GM12878 (cell line): ENCODE measurements around the gene SPATA32. TPM values are rescaled to one million over a fixed set of nuclear protein-coding genes. Genes with fewer than 3 reads are reported as not detected.
A peak's percentile ranks its signal among the peaks of the same experiment; 100 is the strongest.

Experiments used
- ATAC-seq: fragments of 200-7000 bp; cut with Tn5 transposase; 3 replicates; pipeline ENCODE4 v1.9.1; 2020; ENCODE audit warnings: mild to moderate bottlenecking, moderate library complexity
- BruUV-seq: library from RNA; stranded (reverse); fragments of 400-500 nt; replicated peaks from 2 replicates; lab custom pipeline; 2021; lab: Mats Ljungman, UMichigan
- CTCF ChIA-PET: fragments of 300-600 bp; sonication (Branson Sonifier 250); formaldehyde crosslinking; extraction: SDS; loops from one replicate; lab custom pipeline; 2021; ENCODE audit warnings: inconsistent platforms; lab: Yijun Ruan, JAX
- POLR2A ChIA-PET: fragments of 350-600 bp; formaldehyde crosslinking; extraction: SDS; loops from one replicate; lab custom pipeline; 2021; ENCODE audit warnings: inconsistent platforms; lab: Charles Lee
- RAD21 ChIA-PET: fragments of 300-600 bp; sonication (Branson Sonifier 250); formaldehyde crosslinking; loops from one replicate; lab custom pipeline; 2023; ENCODE audit warnings: antibody characterized with exemption; ENCODE audit not compliant: unreplicated experiment; lab: Charles Lee
- SMC1A ChIA-PET: fragments of 300-600 bp; sonication (Branson Sonifier 250); formaldehyde crosslinking; loops from one replicate; lab custom pipeline; 2023; ENCODE audit not compliant: unreplicated experiment, uncharacterized antibody; lab: Charles Lee
- DNase-seq: peaks from one replicate; pipeline ENCODE4 v3.0.0-alpha.2; 2011; ENCODE audit warnings: low read depth, low spot score
- FAIRE-seq: peaks from 3 replicates; lab custom pipeline; 2011; peaks lifted over from hg19 to GRCh38; lab: Jason Lieb, UNC
- H2AFZ ChIP-seq: 2 replicates; pipeline ENCODE4 v1.6.0; 2011; ENCODE audit warnings: low read depth, low read length, control low read depth; ENCODE audit not compliant: control insufficient read depth
- H3K27ac ChIP-seq: 2 replicates; pipeline ENCODE4 v1.5.1; 2011; ENCODE audit warnings: control low read depth; ENCODE audit not compliant: control insufficient read depth, insufficient read depth
- H3K27me3 ChIP-seq, 2 experiments: replicated peaks in 1 of 2; 2 replicates each; pipeline versions ENCODE4 v1.6.0 to v1.6.1; 2011; ENCODE audit warnings: low read length in 1 of 2; ENCODE audit not compliant: control insufficient read depth in 2 of 2, insufficient read depth in 2 of 2
- H3K36me3 ChIP-seq, 2 experiments: 2 replicates each; pipeline ENCODE4 v1.5.1; 2011; ENCODE audit warnings: low read length in 1 of 2; ENCODE audit not compliant: control insufficient read depth in 2 of 2, insufficient read depth in 2 of 2
- H3K4me1 ChIP-seq: 2 replicates; pipeline ENCODE4 v1.6.1; 2011; ENCODE audit warnings: mild to moderate bottlenecking, low read length, moderate library complexity, mixed read lengths; ENCODE audit not compliant: control insufficient read depth, insufficient read depth
- H3K4me2 ChIP-seq: 2 replicates; pipeline ENCODE4 v1.6.0; 2011; ENCODE audit warnings: control low read depth; ENCODE audit not compliant: control insufficient read depth, insufficient read depth
- H3K4me3 ChIP-seq: fragments of 200-600 bp; sonication (generic); 2 replicates; pipeline ENCODE4 v1.5.1; 2016
- H3K79me2 ChIP-seq: 2 replicates; pipeline ENCODE4 v1.6.0; 2011; ENCODE audit warnings: low read length; ENCODE audit not compliant: control insufficient read depth, insufficient read depth
- H3K9ac ChIP-seq: 2 replicates; pipeline ENCODE4 v1.8.0; 2011; ENCODE audit warnings: low read length, control low read depth, mixed read lengths; ENCODE audit not compliant: control insufficient read depth, insufficient read depth
- H3K9me3 ChIP-seq: replicated peaks from 3 replicates; pipeline ENCODE4 v1.5.1; 2011; ENCODE audit warnings: mild to moderate bottlenecking, low read length; ENCODE audit not compliant: control insufficient read depth, insufficient read depth
- H4K20me1 ChIP-seq: 2 replicates; pipeline ENCODE4 v1.6.0; 2011; ENCODE audit not compliant: control insufficient read depth, insufficient read depth
- BACH1 ChIP-seq: fragments of 450-650 bp; IDR thresholded peaks from 2 replicates; pipeline ENCODE4 v1.6.1; 2017; ENCODE audit warnings: mild to moderate bottlenecking, borderline replicate concordance
- BCL11A ChIP-seq: IDR thresholded peaks from 2 replicates; pipeline ENCODE4 v1.6.1; 2011; ENCODE audit warnings: low read depth, low read length
- CBFB ChIP-seq: IDR thresholded peaks from 2 replicates; pipeline ENCODE4 v1.6.1; 2016; ENCODE audit warnings: antibody characterized with exemption, low read depth
- CEBPZ ChIP-seq: fragments of 150-350 bp; IDR thresholded peaks from 2 replicates; pipeline ENCODE4 v1.6.1; 2016; ENCODE audit warnings: low read depth, low read length
- CHD1 ChIP-seq: IDR thresholded peaks from 2 replicates; pipeline ENCODE4 v1.6.1; 2012; ENCODE audit warnings: low read depth, low read length, improper control_type of control experiment
- CREB1 ChIP-seq: IDR thresholded peaks from 2 replicates; pipeline ENCODE4 v1.6.1; 2012; ENCODE audit warnings: low read depth, mild to moderate bottlenecking, inconsistent platforms
- HDGF ChIP-seq: fragments of 450-650 bp; IDR thresholded peaks from 2 replicates; pipeline ENCODE4 v1.6.1; 2016; ENCODE audit warnings: antibody characterized with exemption
- PML ChIP-seq: IDR thresholded peaks from 2 replicates; pipeline ENCODE4 v1.6.1; 2012; ENCODE audit warnings: low read length, inconsistent platforms
- SMC3 ChIP-seq: IDR thresholded peaks from 2 replicates; pipeline ENCODE4 v1.6.1; 2011; ENCODE audit warnings: low read length, improper control_type of control experiment, borderline replicate concordance
- TAF1 ChIP-seq: IDR thresholded peaks from 2 replicates; pipeline ENCODE4 v1.6.1; 2011; ENCODE audit warnings: mild to moderate bottlenecking, low read depth, low read length, borderline replicate concordance
- TCF3 ChIP-seq: IDR thresholded peaks from 2 replicates; pipeline ENCODE4 v1.6.1; 2012; ENCODE audit warnings: low read depth, mild to moderate bottlenecking, low read length, borderline replicate concordance; ENCODE audit not compliant: insufficient read depth
- WGBS: methylation state at CpG from one replicate; pipeline ENCODE4 v1.1.6; 2016; ENCODE audit warnings: low lambda C conversion rate; ENCODE audit not compliant: insufficient replicate concordance, insufficient coverage; ENCODE audit errors: missing lambda C conversion rate; 5-methylcytosine and 5-hydroxymethylcytosine counted together
- in situ Hi-C: fragments of 300-500 bp; cut with MboI; formaldehyde crosslinking; loops from 9 replicates; pipeline ENCODE4 v1.14.3; 2018; ENCODE audit warnings: mixed read lengths
- intact Hi-C: fragments of 100-400 bp; cut with micrococcal nuclease; formaldehyde crosslinking; loops from one replicate; pipeline ENCODE4 v1.14.2; 2022; ENCODE audit not compliant: unreplicated experiment
- polyA plus RNA-seq, 11 experiments: library from polyadenylated mRNA; depleted of rRNA in 4 of 11; unstranded in 6 of 11; stranded (reverse) in 5 of 11; fragments of >200 nt; fragmentation: Nextera tagmentation in 4 of 11; fragmentation: Illumina TruSeq in 1 of 11; extraction: Ambion mirVana in 4 of 11; extraction: Trizol in 1 of 11; gene quantifications; 1 replicate in 1 of 11; 2 replicates in 10 of 11; pipeline versions ENCODE4 v1.2.1 to v1.2.3, GENCODE V29; 2011 to 2016; ENCODE audit warnings: inconsistent platforms in 2 of 11, missing spikeins in 2 of 11, low read depth in 1 of 11
- total RNA-seq, 4 experiments: library from RNA; depleted of rRNA in 3 of 4; stranded (reverse); fragments of >200 nt in 3 of 4; fragmentation: Illumina TruSeq in 1 of 4; extraction: Trizol in 1 of 4; gene quantifications; 2 replicates each; pipeline versions ENCODE4 v1.2.1 to v1.2.3, GENCODE V29; 2013 to 2021
- TF ChIP-seq, protein P1 (sequence below): IDR thresholded peaks from 2 replicates; pipeline ENCODE4 v1.6.1; 2011; ENCODE audit warnings: low read depth, mild to moderate bottlenecking, low read length, moderate library complexity, borderline replicate concordance; ENCODE audit errors: extremely low read depth

SPATA32 gene
- total and polyA plus RNA-seq, 10 of the 15 experiments (the other 5 are each of a cell fraction or from before 2014, with no cell fraction given) = 0.03 to 0.35 (median 0.11) TPM; not detected in 3

- POLR2A ChIA-PET = interaction anchor here (1.1 to 11.6 kb wide), 4 partner anchors 9 to 59 kb away, joined by 3 to 203 read pairs (median 7); partner anchors contain the start of gene MAP3K14
These were observed 36.8 kb upstream of the SPATA32 start for GRCh38 chr17:45298546-45299285.

DNA sequence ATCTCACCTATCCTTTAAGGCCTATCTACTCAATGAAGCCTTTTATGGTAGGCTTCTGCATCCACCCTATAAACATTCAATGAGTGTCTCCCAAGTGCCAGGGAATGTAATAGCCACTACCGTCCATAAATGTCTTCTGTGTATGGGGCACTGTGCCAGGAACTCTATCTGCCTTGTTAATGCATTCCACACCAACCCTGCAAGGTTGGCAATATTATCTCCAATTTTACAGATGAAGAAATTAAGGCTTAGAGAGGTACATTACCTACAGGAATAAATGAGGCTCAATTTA lies 34.9 kb upstream of the SPATA32 start:
- FAIRE-seq (no peak), ATAC-seq (no peak), DNase-seq (no peak)
- peaks cover 91% of the 10 kb centered on the region for H3K4me1 ChIP-seq
- peak overlapping the region; percentile 24; the same call in 1 of the 2 replicates for H3K4me3 ChIP-seq
- no TSS peak for BruUV-seq
- H2AFZ ChIP-seq = no peak overlapping the region
- H3K36me3 ChIP-seq = peaks cover 11 to 18% of the 10 kb centered on the region in 2 experiments
- in situ Hi-C loops (no loop called here), intact Hi-C loops (no loop called here)
- no peaks in the 10 kb centered on the region for H3K27me3 ChIP-seq
- 74% methylated on average over 1 of the region's 1 CpG for WGBS
- RAD21 ChIA-PET = interaction anchor here (1.8 to 5.7 kb wide), 4 partner anchors 15 to 61 kb away, joined by 11 to 44 read pairs (median 28); partner anchors contain the start of gene MAP3K14
- peak overlapping the region; percentile 78 for H3K27ac ChIP-seq
- H3K79me2 ChIP-seq = peaks cover 94% of the 10 kb centered on the region
- CTCF ChIA-PET = interaction anchor here (1.4 to 5.3 kb wide), 5 partner anchors 15 to 88 kb away, joined by 3 to 38 read pairs (median 24); partner anchors contain the start of gene MAP3K14
- no peaks in the 10 kb centered on the region for H4K20me1 ChIP-seq
- peak overlapping the region; percentile 85 for H3K4me2 ChIP-seq
- no peaks in the 10 kb centered on the region; the same call in 2 of the 3 replicates for H3K9me3 ChIP-seq
- H3K9ac ChIP-seq = peak overlapping the region; percentile 21; the same call in 1 of the 2 replicates
- POLR2A ChIA-PET = interaction anchor here (7.1 kb wide), 1 partner anchor 16 kb away, joined by 62 read pairs; no protein-coding TSS in a partner anchor
- SMC1A ChIA-PET = interaction anchor here (1.3 to 5.7 kb wide), 4 partner anchors 9 to 88 kb away, joined by 5 to 153 read pairs (median 8); partner anchors contain the start of gene MAP3K14
- TF ChIP-seq, protein P1, sequence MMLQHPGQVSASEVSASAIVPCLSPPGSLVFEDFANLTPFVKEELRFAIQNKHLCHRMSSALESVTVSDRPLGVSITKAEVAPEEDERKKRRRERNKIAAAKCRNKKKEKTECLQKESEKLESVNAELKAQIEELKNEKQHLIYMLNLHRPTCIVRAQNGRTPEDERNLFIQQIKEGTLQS = no peak
- TF ChIP-seq CHD1 = no peak
- no peak for TF ChIP-seq TAF1
- no peak for TF ChIP-seq BACH1
- no peak for TF ChIP-seq HDGF
- no peak for TF ChIP-seq SMC3
- no peak for TF ChIP-seq PML
- no peak for TF ChIP-seq CEBPZ

More at GRCh38 chr17:45298546-45299285, 36.8 kb upstream of the SPATA32 start:
- DNase-seq (no peak), ATAC-seq (peak; percentile 1; the same call in 1 of the 3 replicates), FAIRE-seq (no peak)
- WGBS = 55% methylated on average over 8 of the region's 8 CpGs
- Histone ChIP-seq H3K79me2 (peaks cover 84% of the 10 kb centered on the region), H3K36me3 (peaks cover 5 to 14% of the 10 kb centered on the region in 2 experiments; a peak in 3 of 4 replicates), H3K27ac (peak overlapping the region; percentile 89), H3K4me2 (peak overlapping the region; percentile 70), H2AFZ (no peak overlapping the region), H4K20me1 (no peaks in the 10 kb centered on the region), H3K9me3 (no peaks in the 10 kb centered on the region; the same call in 2 of the 3 replicates), H3K27me3 (no peaks in the 10 kb centered on the region), H3K9ac (peak overlapping the region; percentile 33; the same call in 1 of the 2 replicates), H3K4me1 (peaks cover 91% of the 10 kb centered on the region), H3K4me3 (no peak overlapping the region)
- intact Hi-C loops = no loop called here
- in situ Hi-C loops = no loop called here
- SMC1A ChIA-PET = interaction anchor here (0.6 to 6.6 kb wide), 8 partner anchors 10 to 87 kb away, joined by 3 to 171 read pairs (median 4); partner anchors contain the start of gene MAP3K14
- CTCF ChIA-PET = interaction anchor here (0.7 to 6.1 kb wide), 13 partner anchors 10 to 248 kb away, joined by 3 to 103 read pairs (median 5); partner anchors contain the start of genes ACBD4, DCAKD and MAP3K14
- BruUV-seq = no TSS peak
- TF ChIP-seq CREB1 = 0 out of 2 replicates have a peak, but pooled peaks have one; percentile 17
- TF ChIP-seq TCF3 = 0 out of 2 replicates have a peak, but pooled peaks have one; percentile 30
- TF ChIP-seq CBFB = no peak
- TF ChIP-seq BCL11A = no peak
- RAD21 ChIA-PET = interaction anchor here (0.6 to 12.1 kb wide), 8 partner anchors 16 to 149 kb away, joined by 3 to 216 read pairs (median 4); partner anchors contain the start of gene MAP3K14
